T-helper 17 cell (primary cell): ENCODE results near the gene PTPN4. TPM values are rescaled to one million over a fixed set of nuclear protein-coding genes. Genes with fewer than 3 reads are reported as not detected.
A peak's percentile ranks its signal among the peaks of the same experiment; 100 is the strongest.
"Not testable (repeated sequence)": the region's sequence is repeated elsewhere in the genome, so short reads cannot be mapped to it uniquely, and the experiment has no call there.

Source experiments
- ATAC-seq: fragments of 150-1000 bp; cut with Tn5 transposase; 2 replicates; pipeline ENCODE4 v1.10.0; 2021; ENCODE audit warnings: mild to moderate bottlenecking, moderate library complexity
- DNase-seq, 3 donors: peaks; one replicate each; pipeline versions ENCODE4 v3.0.0 to v3.0.0-alpha.2; 2020 to 2021
- H3K9me3 ChIP-seq: one replicate; pipeline ENCODE4 v1.7.0; 2013; ENCODE audit warnings: low read length, mild to moderate bottlenecking; ENCODE audit not compliant: control insufficient read depth, poor library complexity, severe bottlenecking
- H3K27ac Mint-ChIP-seq: one replicate; pipeline ENCODE4 v1.8.0; 2022; ENCODE audit warnings: mild to moderate bottlenecking, moderate library complexity, mixed read lengths
- H3K27me3 Mint-ChIP-seq: one replicate; pipeline ENCODE4 v1.8.0; 2022; ENCODE audit warnings: mixed read lengths
- H3K36me3 Mint-ChIP-seq: one replicate; pipeline ENCODE4 v1.8.0; 2022; ENCODE audit warnings: low read depth, mixed read lengths
- H3K4me1 Mint-ChIP-seq: one replicate; pipeline ENCODE4 v1.8.0; 2022; ENCODE audit warnings: mild to moderate bottlenecking, mixed read lengths
- H3K4me3 Mint-ChIP-seq: one replicate; pipeline ENCODE4 v1.8.0; 2022; ENCODE audit warnings: mild to moderate bottlenecking, moderate library complexity, mixed read lengths
- total RNA-seq, 4 donors: library from RNA in 2 of 4; stranded (reverse) in 2 of 4; gene quantifications; one replicate each; pipeline ENCODE4 v1.2.3 and lab custom pipeline; 2022 to 2026

PTPN4 gene
- total RNA-seq, 2 donors from 2014 or later: 128 to 149 TPM

GRCh38 chr2:119996896-119997891 lies 237.5 kb downstream of the PTPN4 start:
- H3K27ac Mint-ChIP-seq, H3K4me1 Mint-ChIP-seq, H3K4me3 Mint-ChIP-seq, H3K36me3 Mint-ChIP-seq, H3K27me3 Mint-ChIP-seq, DNase-seq, H3K9me3 ChIP-seq, ATAC-seq: not testable (repeated sequence)

GRCh38 chr2:120001471-120001870 lies 241.7 kb downstream of the PTPN4 start:
- DNase-seq (no peak), ATAC-seq (no peak)
- peaks cover under 1% of the 10 kb centered on the region for H3K4me1 Mint-ChIP-seq
- H3K27ac Mint-ChIP-seq: no peak overlapping the region
- H3K9me3 ChIP-seq: no peaks in the 10 kb centered on the region
- no peaks in the 10 kb centered on the region for H3K27me3 Mint-ChIP-seq
- H3K4me3 Mint-ChIP-seq: no peak overlapping the region
- no peaks in the 10 kb centered on the region for H3K36me3 Mint-ChIP-seq

- no peaks in the 10 kb centered on the region for H3K9me3 ChIP-seq
- no peaks in the 10 kb centered on the region for H3K27me3 Mint-ChIP-seq
- H3K4me3 Mint-ChIP-seq: no peak overlapping the region
- H3K4me1 Mint-ChIP-seq: peaks cover 4% of the 10 kb centered on the region
- ATAC-seq (no peak), DNase-seq (no peak)
- H3K36me3 Mint-ChIP-seq: no peaks in the 10 kb centered on the region
- H3K27ac Mint-ChIP-seq: no peak overlapping the region
Measured at GRCh38 chr2:120004254-120004653, 244.5 kb downstream of the PTPN4 start.

GRCh38 chr2:120005834-120006521 lies 246.3 kb downstream of the PTPN4 start:
- DNase-seq: no peak
- H3K9me3 ChIP-seq: no peaks in the 10 kb centered on the region
- peaks cover 4% of the 10 kb centered on the region for H3K4me1 Mint-ChIP-seq
- no peaks in the 10 kb centered on the region for H3K27me3 Mint-ChIP-seq
- ATAC-seq: no peak
- no peak overlapping the region for H3K4me3 Mint-ChIP-seq
- H3K27ac Mint-ChIP-seq: no peak overlapping the region
- no peaks in the 10 kb centered on the region for H3K36me3 Mint-ChIP-seq

GRCh38 chr2:120007851-120008250 lies 248.1 kb downstream of the PTPN4 start:
- Mint-ChIP-seq H3K4me3 (no peak overlapping the region), H3K27ac (no peak overlapping the region)

GRCh38 chr2:120012363-120012762 lies 252.6 kb downstream of the PTPN4 start:
- H3K9me3 ChIP-seq: no peaks in the 10 kb centered on the region
- Mint-ChIP-seq H3K4me1 (peaks cover 18% of the 10 kb centered on the region), H3K27me3 (no peaks in the 10 kb centered on the region), H3K4me3 (peak overlapping the region; percentile 78), H3K36me3 (peaks cover 3% of the 10 kb centered on the region), H3K27ac (peak overlapping the region; percentile 32)
- no peak for ATAC-seq
- DNase-seq: no peak

More at GRCh38 chr2:120007851-120008250, 248.1 kb downstream of the PTPN4 start:
- Mint-ChIP-seq H3K27me3 (no peaks in the 10 kb centered on the region), H3K36me3 (no peaks in the 10 kb centered on the region), H3K4me1 (peaks cover 12% of the 10 kb centered on the region)
- DNase-seq (no peak), ATAC-seq (no peak)
- H3K9me3 ChIP-seq: no peaks in the 10 kb centered on the region

GRCh38 chr2:120012771-120013596 lies 253.3 kb downstream of the PTPN4 start, which contains the start of gene EPB41L5:
EPB41L5 (plus strand) TSS chr2:120013077; CDS start chr2:120019085, 6,008 bp downstream.
- Mint-ChIP-seq H3K4me1 (peaks cover 19% of the 10 kb centered on the region), H3K36me3 (peaks cover 3% of the 10 kb centered on the region), H3K4me3 (peak within 1 kb of the TSS; percentile 78), H3K27ac (peak within 1 kb of the TSS; percentile 32), H3K27me3 (no peaks in the 10 kb centered on the region)
- ATAC-seq: peak; percentile 91
- no peaks in the 10 kb centered on the region for H3K9me3 ChIP-seq
- DNase-seq: peak; percentile 39 to 70 (median 68)

GRCh38 chr2:120013597-120014223 lies 254.0 kb downstream of the PTPN4 start:
- no peaks in the 10 kb centered on the region for H3K9me3 ChIP-seq
- Mint-ChIP-seq H3K4me3 (peak overlapping the region; percentile 78), H3K36me3 (peaks cover 3% of the 10 kb centered on the region), H3K27ac (no peak overlapping the region), H3K27me3 (no peaks in the 10 kb centered on the region), H3K4me1 (peaks cover 19% of the 10 kb centered on the region)
- DNase-seq (no peak), ATAC-seq (no peak)

- no peaks in the 10 kb centered on the region for H3K9me3 ChIP-seq
- peak overlapping the region; percentile 33 for H3K4me3 Mint-ChIP-seq
- H3K27ac Mint-ChIP-seq: no peak overlapping the region
- DNase-seq (no peak), ATAC-seq (no peak)
- peaks cover 19% of the 10 kb centered on the region for H3K4me1 Mint-ChIP-seq
- H3K27me3 Mint-ChIP-seq: no peaks in the 10 kb centered on the region
- peaks cover 3% of the 10 kb centered on the region for H3K36me3 Mint-ChIP-seq
Measured at GRCh38 chr2:120014226-120014980, 254.7 kb downstream of the PTPN4 start.

GRCh38 chr2:120016800-120017199 lies 257.1 kb downstream of the PTPN4 start:
- no peak overlapping the region for H3K27ac Mint-ChIP-seq
- H3K36me3 Mint-ChIP-seq: peaks cover 3% of the 10 kb centered on the region
- no peak overlapping the region for H3K4me3 Mint-ChIP-seq
- H3K27me3 Mint-ChIP-seq: no peaks in the 10 kb centered on the region
- peaks cover 15% of the 10 kb centered on the region for H3K4me1 Mint-ChIP-seq
- ATAC-seq (no peak), DNase-seq (no peak)
- no peaks in the 10 kb centered on the region for H3K9me3 ChIP-seq

- Mint-ChIP-seq H3K36me3 (peaks cover 3% of the 10 kb centered on the region), H3K27me3 (no peaks in the 10 kb centered on the region), H3K4me3 (no peak overlapping the region), H3K4me1 (peaks cover 13% of the 10 kb centered on the region), H3K27ac (no peak overlapping the region)
- DNase-seq (no peak), ATAC-seq (no peak)
- H3K9me3 ChIP-seq: no peaks in the 10 kb centered on the region
Measured at GRCh38 chr2:120017201-120017600, 257.5 kb downstream of the PTPN4 start.

- Mint-ChIP-seq H3K36me3 (peaks cover 3% of the 10 kb centered on the region), H3K27ac (no peak overlapping the region), H3K4me1 (peaks cover 10% of the 10 kb centered on the region), H3K27me3 (no peaks in the 10 kb centered on the region), H3K4me3 (no peak overlapping the region)
- H3K9me3 ChIP-seq: no peaks in the 10 kb centered on the region
- ATAC-seq (no peak), DNase-seq (no peak)
Measured at GRCh38 chr2:120018549-120018948, 258.8 kb downstream of the PTPN4 start.
